ENCODE data around the gene CACNA1I.

Gene CACNA1I

GRCh38 chr22:39658806-39659463 is 88.4 kb downstream of the CACNA1I start:
- no peaks in the 10 kb centered on the region for H3K4me1 ChIP-seq (ENCODE audit: control insufficient read depth, insufficient read depth, low read length)
- no peaks in the 10 kb centered on the region for H3K9me3 ChIP-seq (ENCODE audit: control insufficient read depth, insufficient read depth, low read depth, low read length)
- H3K27ac ChIP-seq (ENCODE audit: extremely low read depth, low read depth, low read length): no peak overlapping the region
- ChIA-PET CTCF (interaction anchor here (0.6 kb wide), 1 partner anchor 1052 kb away, joined by 4 read pairs; no protein-coding TSS in a partner anchor), POLR2A (no interaction called here)
- no peak for TF ChIP-seq PBX3 (CRISPR knock-in tag; IDR thresholded peaks at IDR 0.05)
- TF ChIP-seq ZBTB1 (tag by site-specific recombination; IDR thresholded peaks at IDR 0.05): no peak
- peak; percentile 73; the same call in 1 of the 2 replicates for TF ChIP-seq ZNF10 (tag by site-specific recombination; IDR thresholded peaks at IDR 0.05)
- TF ChIP-seq GLI4 (tag by site-specific recombination; IDR thresholded peaks at IDR 0.05): no peak
- TF ChIP-seq RBAK (tag by site-specific recombination; IDR thresholded peaks at IDR 0.05): no peak
- no peak for TF ChIP-seq ZBTB26 (tag by site-specific recombination; optimal IDR thresholded peaks at IDR 0.05)
- no peak for TF ChIP-seq YY2 (tag by site-specific recombination; IDR thresholded peaks at IDR 0.05)
- TF ChIP-seq GFI1B (tag by site-specific recombination; IDR thresholded peaks at IDR 0.05): no peak
- no peaks in the 10 kb centered on the region for H3K36me3 ChIP-seq (ENCODE audit: control insufficient read depth in 2 of 2, insufficient read depth in 1 of 2, low read length in 2 of 2)
- H3K4me3 ChIP-seq (ENCODE audit: low read depth, low read length): no peak overlapping the region

GRCh38 chr22:39661501-39661841 is 90.9 kb downstream of the CACNA1I start:
- no peak for TF ChIP-seq ZBTB49 (tag by site-specific recombination; IDR thresholded peaks at IDR 0.05; ENCODE audit: low read depth)
- TF ChIP-seq PRDM1 (tag by site-specific recombination; IDR thresholded peaks at IDR 0.05): no peak
- TF ChIP-seq KLF8 (tag by site-specific recombination; IDR thresholded peaks at IDR 0.05): peak; percentile 34; the same call in 1 of the 2 replicates

GRCh38 chr22:39661842-39662685 is 91.5 kb downstream of the CACNA1I start:
- Histone ChIP-seq H3K4me3 (ENCODE audit: low read depth, low read length) (no peak overlapping the region), H3K4me1 (ENCODE audit: control insufficient read depth, insufficient read depth, low read length) (no peaks in the 10 kb centered on the region), H3K27ac (ENCODE audit: extremely low read depth, low read depth, low read length) (no peak overlapping the region), H3K36me3 (ENCODE audit: control insufficient read depth in 2 of 2, insufficient read depth in 1 of 2, low read length in 2 of 2) (no peaks in the 10 kb centered on the region), H3K9me3 (ENCODE audit: control insufficient read depth, insufficient read depth, low read depth, low read length) (no peaks in the 10 kb centered on the region)
- CTCF ChIA-PET: no interaction called here
- POLR2A ChIA-PET: no interaction called here
- TF ChIP-seq KLF8 (tag by site-specific recombination; IDR thresholded peaks at IDR 0.05) (peak; percentile 81), ZNF626 (tag by site-specific recombination; IDR thresholded peaks at IDR 0.05) (no peak), ZNF670 (tag by site-specific recombination; IDR thresholded peaks at IDR 0.05; ENCODE audit: low read depth) (no peak), GFI1B (tag by site-specific recombination; IDR thresholded peaks at IDR 0.05) (no peak), ZNF768 (tag by site-specific recombination; IDR thresholded peaks at IDR 0.05) (no peak), MZF1 (tag by site-specific recombination; IDR thresholded peaks at IDR 0.05; ENCODE audit: borderline replicate concordance) (no peak), KLF9 (tag by site-specific recombination; IDR thresholded peaks at IDR 0.05; ENCODE audit: low read depth) (peak; percentile 62), BCL11B (tag by site-specific recombination; IDR thresholded peaks at IDR 0.05; ENCODE audit: low read depth) (no peak), ELK4 (IDR thresholded peaks at IDR 0.05; ENCODE audit: borderline replicate concordance, low read depth, low read length) (no peak), ZNF623 (tag by site-specific recombination; IDR thresholded peaks at IDR 0.05) (no peak), ZBTB26 (tag by site-specific recombination; optimal IDR thresholded peaks at IDR 0.05) (no peak), BCL6B (tag by site-specific recombination; IDR thresholded peaks at IDR 0.05) (no peak), ZNF791 (tag by site-specific recombination; IDR thresholded peaks at IDR 0.05) (no peak)

More at GRCh38 chr22:39661501-39661841, 90.9 kb downstream of the CACNA1I start:
- Histone ChIP-seq H3K9me3 (ENCODE audit: control insufficient read depth, insufficient read depth, low read depth, low read length) (no peaks in the 10 kb centered on the region), H3K4me3 (ENCODE audit: low read depth, low read length) (no peak overlapping the region), H3K27ac (ENCODE audit: extremely low read depth, low read depth, low read length) (no peak overlapping the region), H3K36me3 (ENCODE audit: control insufficient read depth in 2 of 2, insufficient read depth in 1 of 2, low read length in 2 of 2) (no peaks in the 10 kb centered on the region), H3K4me1 (ENCODE audit: control insufficient read depth, insufficient read depth, low read length) (no peaks in the 10 kb centered on the region)
- ChIA-PET POLR2A (no interaction called here), CTCF (no interaction called here)

Data from HEK293 (cell line).